ENCODE results near the gene SEC61B. TPM values are rescaled to one million over a fixed set of nuclear protein-coding genes. Genes with fewer than 3 reads are reported as not detected.

The SEC61B gene
- total RNA-seq, 4 donors from 2014 or later: 41.0 to 99.0 (median 75.1) TPM

DNA sequence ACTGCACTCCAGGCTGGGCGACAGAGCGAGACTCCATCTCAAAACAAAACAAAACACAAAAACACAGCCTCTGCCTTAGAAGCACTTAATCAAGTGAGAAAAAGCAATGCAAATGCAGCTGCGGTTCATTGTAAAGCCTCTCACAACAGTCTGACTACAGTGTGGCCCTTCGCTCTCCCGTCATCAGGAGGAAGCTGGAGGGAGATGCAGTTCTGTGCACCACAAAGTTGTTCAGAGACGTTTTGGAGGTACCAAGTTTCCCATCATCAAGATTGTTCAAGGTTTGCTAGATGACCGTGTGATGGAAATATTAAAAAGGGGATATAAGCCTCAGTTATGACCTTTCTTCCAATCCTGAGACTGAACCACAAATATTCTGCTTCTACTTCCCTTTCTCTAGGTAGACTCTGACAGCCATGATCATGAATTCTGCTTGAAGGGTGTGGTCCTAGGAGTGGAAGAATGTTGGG, 40.9 kb downstream of the SEC61B start:
- WGBS, 2 donors: 85 to 91% methylated on average over 7 of the region's 7 CpGs

DNA sequence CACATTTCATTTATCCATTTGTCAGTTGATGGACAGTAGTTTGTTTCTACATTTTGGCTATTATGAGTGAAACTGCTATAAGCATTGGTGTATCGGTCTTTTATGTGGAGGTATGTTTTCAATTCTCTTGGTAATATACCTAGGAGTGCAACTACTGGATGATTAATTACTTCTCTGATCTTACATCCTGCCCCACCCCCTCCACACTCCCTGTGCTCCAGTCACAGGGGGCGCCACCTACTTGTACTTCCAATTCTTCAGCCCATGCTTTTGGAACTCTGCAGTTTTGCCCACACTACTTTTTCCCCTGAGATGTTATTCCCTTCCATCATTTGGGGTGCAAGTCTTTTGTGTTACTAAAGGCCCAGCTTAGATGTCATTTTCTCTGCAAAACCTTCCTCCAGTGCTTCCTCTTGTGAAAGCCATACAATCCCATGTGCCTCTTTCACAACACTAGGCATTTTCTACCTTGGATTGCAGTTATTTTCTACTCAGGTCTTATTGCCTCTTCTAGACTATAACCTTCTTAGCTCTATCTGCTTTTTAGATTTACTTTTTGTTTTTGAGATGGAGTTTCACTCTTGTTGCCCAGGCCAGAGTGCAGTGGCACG, 42.1 kb downstream of the SEC61B start:
- 87 to 94% methylated on average over 3 of the region's 3 CpGs for WGBS, 2 donors

More for the DNA sequence above, 40.9 kb downstream of the SEC61B start:
- Histone ChIP-seq H3K27ac (no peak overlapping the region), H3K4me1 (peaks cover 0 to 25% (median 3%) of the 10 kb centered on the region in 4 donors), H3K9me3 (no peaks in the 10 kb centered on the region), H3K4me3 (no peak overlapping the region), H3K27me3 (no peaks in the 10 kb centered on the region), H3K36me3 (no peaks in the 10 kb centered on the region)
- DNase-seq (ENCODE audit: low spot score in 2 of 2): no peak
- TF ChIP-seq EP300 (IDR thresholded peaks at IDR 0.05): no peak
- no peak for TF ChIP-seq POLR2A (IDR thresholded peaks at IDR 0.05)
- TF ChIP-seq CTCF (IDR thresholded peaks at IDR 0.05): no peak

GRCh38 chr9:99265691-99266090, 43.6 kb downstream of the SEC61B start:
- Histone ChIP-seq H3K4me3 (no peak overlapping the region), H3K27me3 (no peaks in the 10 kb centered on the region), H3K9me3 (no peaks in the 10 kb centered on the region), H3K27ac (no peak overlapping the region), H3K4me1 (peaks cover 0 to 10% (median 3%) of the 10 kb centered on the region in 4 donors), H3K36me3 (no peaks in the 10 kb centered on the region)
- WGBS, 2 donors: 61% methylated on average over 2 of the region's 2 CpGs
- no peak for DNase-seq (ENCODE audit: low spot score in 2 of 2)
- TF ChIP-seq EP300 (IDR thresholded peaks at IDR 0.05): no peak
- no peak for TF ChIP-seq CTCF (IDR thresholded peaks at IDR 0.05)
- no peak for TF ChIP-seq POLR2A (IDR thresholded peaks at IDR 0.05)

More for the DNA sequence above, 42.1 kb downstream of the SEC61B start:
- Histone ChIP-seq H3K4me3 (no peak overlapping the region), H3K9me3 (no peaks in the 10 kb centered on the region), H3K27ac (no peak overlapping the region), H3K4me1 (peaks cover 0 to 19% (median 3%) of the 10 kb centered on the region in 4 donors), H3K27me3 (no peaks in the 10 kb centered on the region), H3K36me3 (no peaks in the 10 kb centered on the region)
- no peak for DNase-seq (ENCODE audit: low spot score in 2 of 2)
- no peak for TF ChIP-seq CTCF (IDR thresholded peaks at IDR 0.05)

- no peaks in the 10 kb centered on the region for H3K36me3 ChIP-seq
- no peak overlapping the region for H3K27ac ChIP-seq
- peak; percentile 46 to 60 for DNase-seq (ENCODE audit: low spot score in 2 of 2)
- H3K4me3 ChIP-seq: no peak overlapping the region
- peaks cover 0 to 10% (median 3%) of the 10 kb centered on the region in 4 donors for H3K4me1 ChIP-seq
- no peaks in the 10 kb centered on the region for H3K27me3 ChIP-seq
- TF ChIP-seq CTCF (IDR thresholded peaks at IDR 0.05) (peak; percentile 75 to 88 (median 84)), EP300 (IDR thresholded peaks at IDR 0.05) (no peak), POLR2A (IDR thresholded peaks at IDR 0.05) (no peak)
- H3K9me3 ChIP-seq: no peaks in the 10 kb centered on the region
- 10 to 17% methylated on average over 14 to 17 of the region's 17 CpGs for WGBS, 2 donors
Measured at GRCh38 chr9:99266255-99267023, 44.4 kb downstream of the SEC61B start.

GRCh38 chr9:99269416-99269815, 47.3 kb downstream of the SEC61B start:
- peak in 1 of 2 donors; percentile 15 for TF ChIP-seq EP300 (IDR thresholded peaks at IDR 0.05)
- no peak for TF ChIP-seq POLR2A (IDR thresholded peaks at IDR 0.05)
- no peak for TF ChIP-seq CTCF (IDR thresholded peaks at IDR 0.05)
- no peak overlapping the region for H3K27ac ChIP-seq
- no peaks in the 10 kb centered on the region for H3K27me3 ChIP-seq
- no peaks in the 10 kb centered on the region for H3K9me3 ChIP-seq
- peaks cover 0 to 13% (median 3%) of the 10 kb centered on the region in 4 donors for H3K4me1 ChIP-seq
- DNase-seq (ENCODE audit: low spot score in 2 of 2): no peak
- no peak overlapping the region for H3K4me3 ChIP-seq
- whole genome bisulfite sequencing, 2 donors: 60 to 62% methylated on average over 3 of the region's 3 CpGs
- no peaks in the 10 kb centered on the region for H3K36me3 ChIP-seq
